GM18498 (cell line): ENCODE results near the gene RNASE8.
A peak's percentile ranks its signal among the peaks of the same experiment; 100 is the strongest.
"Not testable (repeated sequence)": the region's sequence is repeated elsewhere in the genome, so short reads cannot be mapped to it uniquely, and the experiment has no call there.

Experiments
- ATAC-seq: cut with Tn5 transposase; IDR thresholded peaks from one replicate; pipeline ENCODE4 v1.9.1; 2021; ENCODE audit warnings: mild to moderate bottlenecking, moderate library complexity; ENCODE audit not compliant: unreplicated experiment

Gene RNASE8

DNA sequence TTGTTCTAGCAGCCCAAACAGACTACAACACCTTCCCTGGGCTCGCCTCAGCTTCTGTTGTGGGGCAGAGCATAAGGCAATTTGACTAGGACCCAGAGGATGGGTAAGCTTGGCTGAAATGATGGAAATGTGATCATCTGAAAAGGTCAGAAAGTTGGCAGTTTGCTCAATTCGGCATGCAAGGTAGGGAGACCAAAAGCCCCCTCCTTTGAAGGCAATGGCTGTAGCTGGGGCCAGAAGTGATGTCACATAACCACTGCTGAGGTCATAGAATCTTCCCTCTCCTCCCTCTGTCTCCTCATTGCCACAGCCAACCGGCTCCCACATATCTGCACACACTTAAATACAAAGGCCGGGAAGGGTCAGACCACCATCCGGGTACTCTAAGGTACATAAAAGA, 27.7 kb upstream of the RNASE8 start, which contains the start of gene TPPP2:
TSS of gene TPPP2 (plus strand) at position 301 of the 400 bp plus-strand sequence. CDS start 365 bp downstream, outside the sequence.
- no peak for ATAC-seq

DNA sequence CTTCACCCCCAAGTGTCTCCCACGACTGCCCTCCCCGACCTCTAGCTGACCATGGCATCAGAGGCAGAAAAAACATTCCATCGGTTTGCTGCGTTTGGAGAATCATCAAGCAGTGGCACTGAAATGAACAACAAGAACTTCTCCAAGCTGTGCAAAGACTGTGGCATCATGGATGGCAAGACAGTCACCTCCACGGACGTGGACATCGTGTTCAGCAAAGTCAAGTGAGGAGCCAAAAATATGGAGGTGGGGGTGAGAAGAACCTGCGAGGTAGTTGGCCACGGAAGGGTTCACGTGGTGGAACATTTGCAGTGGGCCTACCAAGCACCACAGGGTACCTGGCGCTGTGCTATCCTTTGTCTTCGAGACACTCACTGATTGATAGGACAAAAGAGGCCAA, 27.1 kb upstream of the RNASE8 start:
- ATAC-seq, result no peak

DNA sequence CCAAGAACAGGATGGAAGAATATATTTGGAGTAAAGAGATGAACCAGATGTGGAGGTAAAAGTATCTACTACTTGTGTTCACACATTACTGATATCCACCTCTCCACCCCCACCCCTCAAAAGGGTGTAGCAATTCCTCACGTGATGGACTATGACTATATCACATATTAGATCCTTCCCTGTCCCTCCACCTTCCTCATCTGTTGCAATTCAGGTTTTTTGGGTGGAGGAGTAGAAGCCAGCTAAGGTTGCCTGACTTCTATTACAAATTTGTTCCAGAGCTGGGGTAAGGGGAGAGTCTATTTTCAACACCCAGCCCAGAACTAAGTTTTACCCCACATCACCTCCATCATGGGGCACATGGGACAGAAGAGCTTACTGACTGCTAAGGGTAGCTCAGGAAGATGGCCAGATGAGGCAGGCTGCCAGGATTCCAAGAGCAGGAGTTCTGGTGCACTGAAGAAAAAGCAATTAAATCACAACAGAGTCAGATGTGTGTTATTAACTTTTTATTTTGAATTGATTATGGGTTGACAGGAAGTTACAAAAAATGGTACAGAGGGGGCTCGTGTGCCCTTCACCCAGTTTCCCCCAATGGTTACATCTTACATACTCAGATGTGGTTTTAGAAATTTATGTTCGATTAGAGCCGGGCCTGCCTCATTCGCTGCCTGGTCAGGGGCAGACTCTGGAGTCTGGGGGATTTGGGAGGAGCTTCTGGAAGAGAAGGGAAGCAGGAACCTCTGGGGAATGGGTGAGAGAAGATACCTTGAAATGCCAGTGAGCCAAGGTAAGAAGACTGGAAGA, 25.1 kb upstream of the RNASE8 start:
- no peak for ATAC-seq

DNA sequence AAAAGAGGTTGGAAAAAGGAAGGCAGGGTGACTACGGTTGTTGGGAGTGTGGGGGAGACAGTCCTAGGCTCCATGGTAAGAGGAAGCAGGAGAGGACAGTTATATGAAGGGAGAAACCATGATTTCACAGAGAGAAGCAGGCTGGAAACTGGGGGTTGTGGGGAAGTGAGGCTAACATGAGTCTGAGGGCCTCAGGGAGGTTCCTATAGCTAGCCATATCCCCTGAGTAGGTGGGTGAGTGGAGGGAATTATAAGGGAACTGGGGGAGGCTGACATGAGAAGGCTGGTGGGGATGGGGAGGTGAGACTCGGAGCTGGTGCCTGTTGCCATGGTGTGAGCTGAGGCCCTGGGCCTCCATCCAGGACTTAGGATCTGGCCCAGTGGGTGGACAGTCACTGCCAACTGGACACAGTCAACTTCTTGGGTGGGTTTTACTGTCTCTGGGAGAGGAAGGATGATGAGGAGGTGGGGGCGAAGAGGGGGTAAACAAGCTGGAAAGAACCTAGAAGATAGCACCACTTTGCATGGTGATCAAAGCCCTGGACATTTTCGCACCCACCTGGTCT, 24.4 kb upstream of the RNASE8 start:
- ATAC-seq, result no peak

DNA sequence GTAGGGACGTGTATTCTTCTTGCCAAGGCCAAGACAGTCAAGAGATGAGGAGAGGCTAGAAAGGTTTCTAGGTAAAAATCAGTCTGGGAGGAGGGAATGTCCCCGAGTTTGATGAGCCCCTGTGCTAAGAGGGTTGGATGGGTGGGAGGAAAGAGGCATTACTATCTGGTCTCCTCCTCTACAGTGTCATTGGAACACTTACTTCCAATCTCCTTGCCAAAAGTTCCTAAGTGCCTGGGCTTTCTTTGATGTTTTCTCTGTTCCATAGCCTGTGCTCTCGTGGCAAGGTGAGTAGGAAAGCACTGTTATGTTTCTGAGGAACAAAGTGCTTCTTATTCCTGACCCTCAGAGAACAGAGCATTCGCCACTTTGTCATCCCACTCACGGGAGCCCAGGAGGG, 22.9 kb upstream of the RNASE8 start, which contains the start of gene RNASE13:
TSS of gene RNASE13 (minus strand) at position 101 of the 400 bp plus-strand sequence. CDS start 519 bp downstream, outside the sequence.
- no peak for ATAC-seq

DNA sequence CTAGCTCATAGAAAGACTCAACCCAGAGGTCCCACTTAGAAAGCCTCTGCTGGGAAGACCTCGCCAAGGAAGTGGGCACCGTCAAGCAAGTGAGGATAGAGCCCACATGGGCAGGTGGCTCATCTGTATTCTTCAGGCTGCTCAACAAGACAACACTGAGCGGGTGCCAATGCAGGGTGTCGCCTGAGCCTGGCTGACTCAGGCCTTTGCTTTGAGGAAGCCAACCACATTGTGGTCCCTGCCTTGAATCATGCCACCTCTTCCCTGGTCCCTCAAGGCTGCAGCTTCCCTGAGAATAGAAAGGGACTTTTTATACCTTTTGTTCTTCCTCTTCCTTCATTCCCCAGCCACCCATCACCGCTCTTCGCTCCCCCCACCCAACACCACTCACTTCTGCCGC, 20.9 kb upstream of the RNASE8 start:
- ATAC-seq, result no peak

DNA sequence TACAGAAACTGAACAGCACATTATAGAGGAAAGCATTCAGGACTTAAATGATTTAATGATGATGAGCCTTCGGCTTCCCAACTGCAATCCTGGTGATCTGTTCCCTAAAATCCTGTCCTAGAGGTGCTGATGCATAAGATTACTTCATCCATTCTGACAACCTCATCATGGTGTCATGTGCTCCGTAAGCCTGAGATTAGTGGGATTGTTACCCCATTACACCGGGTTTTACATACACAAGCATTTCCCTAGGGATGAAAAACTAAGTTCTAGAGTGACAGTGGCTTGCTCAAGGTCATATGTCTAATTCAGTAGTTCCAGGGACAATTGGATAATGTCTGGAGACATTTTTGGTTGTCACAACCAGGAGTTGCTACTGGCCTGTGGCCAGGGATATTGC, 20.5 kb upstream of the RNASE8 start:
- ATAC-seq, result no peak

DNA sequence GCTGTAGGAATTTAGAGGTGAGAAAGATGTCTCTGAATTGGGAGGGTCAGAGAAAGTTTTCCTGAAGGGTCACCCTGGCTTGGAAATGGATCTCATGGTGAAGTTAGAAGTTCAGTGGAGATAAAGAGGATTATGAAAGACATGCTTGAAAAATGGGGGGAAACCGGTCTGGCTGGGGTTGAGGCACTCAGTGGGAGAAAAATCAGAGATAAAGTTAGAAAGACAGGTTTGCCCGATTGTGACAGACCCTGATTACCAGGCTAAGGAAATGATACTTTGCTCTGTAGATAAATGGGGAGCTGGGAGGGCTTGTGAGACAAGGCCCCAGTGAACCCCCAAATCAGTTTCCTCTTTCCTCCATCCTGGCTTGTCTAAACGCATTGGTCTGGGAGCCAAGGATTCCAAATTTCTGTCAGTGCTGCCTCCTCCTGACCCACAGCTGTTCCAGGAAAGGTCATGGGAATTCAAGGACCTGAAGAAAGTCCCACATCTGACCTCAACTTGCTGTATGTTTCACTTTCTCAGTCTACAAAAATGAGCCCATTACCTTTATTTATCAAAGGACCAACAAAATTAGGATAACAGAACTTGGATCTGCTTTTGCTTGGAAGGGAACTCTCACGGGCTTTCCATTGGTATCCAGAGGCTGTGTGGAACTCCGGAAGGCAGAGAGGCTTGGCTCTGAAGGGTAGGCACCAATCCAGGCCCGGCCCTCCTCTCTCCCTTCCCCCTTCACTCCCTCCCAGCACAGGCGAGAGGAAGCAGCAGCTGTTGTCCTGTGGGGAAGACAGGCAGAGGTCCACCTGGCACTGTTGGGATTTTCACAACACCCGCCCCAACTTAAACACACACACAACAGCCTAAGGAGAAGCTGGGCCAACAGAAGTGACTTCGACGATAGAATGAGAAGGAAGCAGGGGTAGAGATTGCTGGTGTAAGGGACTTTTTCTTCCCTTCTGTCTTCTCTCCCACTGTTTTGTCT, 18.9 kb upstream of the RNASE8 start:
- no peak for ATAC-seq

DNA sequence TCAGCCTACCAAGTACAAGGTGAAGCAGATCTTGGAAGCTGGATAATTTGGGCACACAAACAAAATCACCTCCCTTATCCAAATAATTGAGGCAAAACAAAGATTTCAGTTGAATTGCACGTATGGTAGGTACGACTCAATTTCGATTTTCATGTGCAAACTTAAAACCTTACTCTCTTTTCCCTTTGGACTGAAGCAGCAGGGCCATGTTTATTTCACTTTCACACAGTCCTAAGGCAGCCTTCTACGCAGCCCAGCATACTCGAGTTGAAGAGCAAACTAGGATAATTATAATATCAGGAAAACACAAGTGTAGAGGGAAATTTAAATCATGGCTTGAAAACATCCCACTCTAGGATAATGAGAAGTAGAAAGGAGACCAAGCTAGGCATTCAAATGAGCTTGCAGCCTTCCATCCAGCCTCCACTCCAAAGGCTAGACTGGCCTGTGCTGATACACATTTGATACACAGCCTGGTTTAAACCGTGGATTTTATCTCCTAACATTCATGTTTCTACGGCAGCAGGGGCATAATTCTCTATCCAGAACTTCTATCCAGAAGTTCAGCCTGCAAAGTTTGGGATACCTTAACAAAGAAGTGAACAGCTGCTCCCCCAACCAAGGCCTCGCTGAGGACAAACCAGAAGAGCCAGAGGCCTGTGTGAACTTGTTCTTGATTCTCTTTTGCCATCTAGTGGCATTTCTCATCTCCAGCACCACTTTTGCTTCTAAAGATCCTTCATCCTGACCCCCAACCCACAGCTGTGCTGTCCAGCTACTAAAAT, 17.8 kb upstream of the RNASE8 start:
- peak; percentile 61 for ATAC-seq

DNA sequence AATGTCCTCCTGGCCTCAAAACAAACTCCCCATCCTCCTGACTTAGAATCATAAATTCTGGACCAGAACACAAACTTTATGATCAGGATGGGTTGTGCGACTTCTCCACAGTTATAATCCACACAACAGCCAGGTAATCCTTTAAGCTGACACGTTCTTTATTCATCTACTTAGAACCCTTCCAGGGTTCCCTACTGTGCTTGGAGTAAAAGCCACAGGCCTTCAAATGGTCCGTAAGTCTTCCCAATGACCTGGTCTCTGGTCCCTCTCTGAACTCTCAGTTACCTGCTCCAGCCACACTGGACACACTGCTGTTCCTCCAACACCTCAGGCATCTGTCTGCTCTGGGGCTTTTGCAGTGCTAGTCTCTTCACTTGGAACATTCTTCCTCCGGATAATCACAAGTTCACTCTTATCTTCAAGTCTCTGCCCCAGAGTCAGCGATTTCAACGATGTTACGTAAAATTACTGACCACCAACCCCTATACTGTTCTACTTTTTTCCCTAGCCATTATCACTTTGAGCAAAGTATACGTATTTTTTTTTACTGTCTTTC, 17.2 kb upstream of the RNASE8 start:
- ATAC-seq, result no peak

DNA sequence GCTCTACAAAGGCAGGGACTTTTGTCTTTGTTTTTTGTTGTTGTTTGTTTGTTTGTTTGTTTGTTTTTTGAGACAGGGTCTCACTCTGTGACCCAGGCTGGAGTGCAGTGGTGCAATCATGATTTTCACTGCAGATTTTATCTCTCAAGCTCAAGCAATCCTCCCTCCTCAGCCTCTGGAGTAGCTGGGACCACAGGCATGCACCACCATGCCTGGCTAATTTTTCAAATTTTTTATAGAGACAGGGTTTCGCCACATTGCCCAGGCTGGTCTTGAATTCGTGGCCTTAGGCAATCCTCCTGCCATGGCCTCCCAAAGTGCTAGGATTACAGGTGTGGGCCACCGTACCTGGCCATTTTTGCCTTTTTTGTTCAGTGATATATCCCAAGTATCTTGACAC, 16.7 kb upstream of the RNASE8 start:
- ATAC-seq, result not testable (repeated sequence)

DNA sequence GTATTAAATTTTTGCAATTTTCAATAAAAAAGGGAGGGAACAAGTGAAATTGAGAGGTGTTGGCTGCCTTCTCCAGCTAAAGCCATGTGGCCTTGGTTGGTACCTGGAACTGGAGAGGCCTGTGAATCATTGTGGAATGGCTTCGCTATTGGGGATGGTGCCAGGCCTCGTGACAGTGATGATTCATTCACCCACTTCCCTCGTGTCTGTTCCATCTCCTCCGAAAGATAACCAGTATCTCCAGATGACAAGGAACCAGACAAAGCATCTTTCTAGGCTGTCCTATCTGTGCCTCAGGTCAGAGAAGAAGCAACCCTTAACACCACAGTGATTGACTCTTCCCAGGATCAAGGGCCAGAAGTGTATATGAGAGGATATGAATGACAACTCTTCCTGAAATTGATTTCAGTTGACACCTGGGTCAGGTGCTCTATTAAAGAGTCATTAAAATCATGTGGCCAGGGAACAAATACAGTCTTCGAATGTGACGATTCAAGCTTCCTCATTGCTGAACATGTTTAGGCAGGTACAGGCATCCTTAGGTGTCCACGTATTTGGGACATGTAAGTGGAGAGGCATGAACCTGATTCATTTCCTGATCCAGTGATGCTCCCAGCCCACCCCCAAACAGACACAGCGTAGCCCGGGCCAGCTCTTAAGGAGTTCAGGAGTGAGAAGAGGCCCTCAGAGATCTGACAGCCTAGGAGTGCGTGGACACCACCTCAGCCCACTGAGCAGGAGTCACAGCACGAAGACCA, 15.8 kb upstream of the RNASE8 start, which contains the start of gene RNASE7:
TSS of gene RNASE7 (plus strand) at position 687 of the 758 bp plus-strand sequence. CDS start 631 bp downstream, outside the sequence.
- ATAC-seq, result no peak

DNA sequence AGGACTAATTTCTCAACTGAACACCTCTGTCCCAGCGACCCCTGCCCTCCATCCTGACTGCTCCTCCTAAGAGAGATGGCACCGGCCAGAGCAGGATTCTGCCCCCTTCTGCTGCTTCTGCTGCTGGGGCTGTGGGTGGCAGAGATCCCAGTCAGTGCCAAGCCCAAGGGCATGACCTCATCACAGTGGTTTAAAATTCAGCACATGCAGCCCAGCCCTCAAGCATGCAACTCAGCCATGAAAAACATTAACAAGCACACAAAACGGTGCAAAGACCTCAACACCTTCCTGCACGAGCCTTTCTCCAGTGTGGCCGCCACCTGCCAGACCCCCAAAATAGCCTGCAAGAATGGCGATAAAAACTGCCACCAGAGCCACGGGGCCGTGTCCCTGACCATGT, 14.7 kb upstream of the RNASE8 start:
- no peak for ATAC-seq

DNA sequence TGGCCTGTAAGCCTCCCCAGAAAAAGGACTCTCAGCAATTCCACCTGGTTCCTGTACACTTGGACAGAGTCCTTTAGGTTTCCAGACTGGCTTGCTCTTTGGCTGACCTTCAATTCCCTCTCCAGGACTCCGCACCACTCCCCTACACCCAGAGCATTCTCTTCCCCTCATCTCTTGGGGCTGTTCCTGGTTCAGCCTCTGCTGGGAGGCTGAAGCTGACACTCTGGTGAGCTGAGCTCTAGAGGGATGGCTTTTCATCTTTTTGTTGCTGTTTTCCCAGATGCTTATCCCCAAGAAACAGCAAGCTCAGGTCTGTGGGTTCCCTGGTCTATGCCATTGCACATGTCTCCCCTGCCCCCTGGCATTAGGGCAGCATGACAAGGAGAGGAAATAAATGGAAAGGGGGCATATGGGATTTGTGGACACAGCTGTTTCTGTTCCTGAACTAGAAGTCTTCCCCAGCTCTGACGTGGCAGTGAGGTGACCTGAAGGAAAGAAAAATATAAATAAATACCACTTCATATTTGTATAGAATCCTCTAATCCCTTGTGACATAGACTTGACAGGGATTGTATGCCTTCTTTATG, 14.1 kb upstream of the RNASE8 start:
- no peak for ATAC-seq

DNA sequence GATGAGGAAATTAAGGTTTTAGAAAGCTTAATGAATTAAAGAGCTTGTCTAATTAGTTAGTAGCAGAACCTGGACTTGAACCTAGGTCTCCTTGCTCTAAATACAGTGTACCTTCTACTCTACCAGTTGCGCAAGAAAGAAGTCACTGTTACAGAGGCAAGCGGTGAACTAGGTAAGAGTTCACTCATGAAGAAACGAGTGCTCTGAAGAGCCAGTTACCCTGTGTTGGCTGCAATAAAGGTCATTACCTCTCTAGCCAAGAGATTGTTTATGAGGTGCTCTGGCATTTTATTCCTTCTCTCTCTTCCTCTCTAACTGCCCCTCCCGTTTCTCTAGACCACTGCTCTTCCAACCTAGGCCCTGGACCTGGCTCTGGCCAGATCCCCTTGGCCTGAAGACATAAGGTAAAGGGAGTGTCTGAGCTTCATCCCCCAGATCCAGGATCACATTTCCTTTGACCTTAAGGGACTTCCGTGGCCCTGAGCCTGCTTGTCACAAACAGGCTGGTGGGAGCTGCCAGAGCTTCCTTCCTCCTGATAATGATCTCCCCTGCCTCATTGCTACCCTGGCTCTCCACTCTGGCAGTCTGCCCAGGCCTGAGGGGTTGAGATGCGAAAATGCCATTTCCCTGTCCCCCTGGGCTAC, 13.5 kb upstream of the RNASE8 start:
- no peak for ATAC-seq

DNA sequence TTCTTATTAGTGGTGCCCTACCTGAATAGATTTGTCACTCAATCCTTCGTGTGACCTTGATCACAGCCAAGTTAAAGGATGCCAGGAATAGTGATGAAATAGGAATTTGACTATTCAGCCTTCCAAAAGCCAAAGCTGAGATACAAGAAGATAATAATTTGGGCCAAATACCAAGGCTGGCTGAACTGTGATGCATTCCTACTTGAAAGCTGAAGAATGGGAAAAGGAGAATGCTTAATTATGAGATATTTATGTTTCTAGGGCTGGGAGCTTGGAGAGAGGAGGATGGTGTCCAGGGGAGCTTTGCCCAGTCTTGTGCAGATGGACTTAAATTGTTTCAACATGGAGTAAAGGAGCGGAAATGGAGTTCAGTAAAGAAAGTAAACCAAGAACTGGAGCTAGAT, 10.2 kb upstream of the RNASE8 start:
- ATAC-seq, result no peak

DNA sequence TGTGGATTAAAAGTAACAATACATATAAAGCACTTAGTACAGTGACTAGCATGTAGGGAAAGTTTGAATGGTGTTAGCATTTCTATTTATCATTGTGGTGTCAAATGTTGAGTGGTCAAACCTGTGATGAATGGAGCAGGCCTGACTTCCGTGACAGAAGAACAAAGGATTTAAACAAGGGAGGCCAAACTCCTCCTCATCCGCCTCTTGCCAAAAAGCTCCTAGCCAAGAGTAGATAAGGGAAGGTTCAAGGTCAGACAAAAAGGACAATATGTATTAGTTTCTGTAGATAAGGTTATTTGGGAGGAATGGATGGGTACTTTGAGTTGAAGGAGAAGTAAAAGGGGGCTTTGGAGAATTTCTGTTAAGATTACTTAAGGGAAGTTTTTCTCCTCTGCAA, 9.0 kb upstream of the RNASE8 start:
- no peak for ATAC-seq

DNA sequence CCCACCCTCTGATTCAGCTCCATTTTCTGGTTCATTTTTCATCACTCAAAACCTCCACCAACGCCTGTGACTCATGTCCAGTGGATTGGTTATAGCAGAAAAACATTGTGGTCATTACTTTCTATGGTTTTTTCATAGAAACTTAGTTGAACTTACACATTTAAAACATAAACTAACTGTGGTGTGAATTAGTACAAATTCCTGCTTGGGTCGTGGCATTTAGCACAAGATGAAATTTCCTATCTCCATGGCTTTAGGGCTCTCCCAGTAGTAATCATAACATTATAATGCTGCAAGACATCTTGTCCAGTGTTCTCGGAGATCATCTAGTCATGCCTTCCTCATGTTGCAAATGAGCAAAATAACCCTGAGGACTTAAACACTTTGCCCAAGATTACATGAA, 8.3 kb upstream of the RNASE8 start:
- no peak for ATAC-seq
